ENCODE data around the gene SLC37A3.
"Not testable (repeated sequence)": the region's sequence is repeated elsewhere in the genome, so short reads cannot be mapped to it uniquely, and the experiment has no call there.

SLC37A3 gene

DNA sequence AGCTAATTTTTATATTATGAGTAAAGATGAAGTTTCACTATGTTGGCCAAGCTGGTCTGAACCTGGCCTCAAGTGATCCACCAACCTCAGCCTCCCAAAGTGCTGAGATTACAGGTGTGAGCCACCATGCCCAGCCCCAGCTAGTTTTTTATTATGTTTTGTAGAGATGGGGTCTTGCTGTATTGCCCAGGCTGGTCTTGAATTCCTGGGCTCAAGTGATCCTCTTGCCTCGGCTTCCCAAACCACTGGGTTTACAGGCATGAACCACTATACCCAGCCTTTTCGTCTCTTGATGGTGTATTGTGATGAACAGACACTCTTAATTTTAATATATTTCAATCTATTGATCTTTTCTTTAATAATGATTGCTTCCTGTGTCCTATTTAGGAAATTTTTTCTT lies 23.2 kb upstream of the SLC37A3 start:
- Histone ChIP-seq H3K9me3 (ENCODE audit: control insufficient read depth, low read length) (no peaks in the 10 kb centered on the region), H3K27ac (ENCODE audit: low read depth, low read length, severe bottlenecking) (no peak overlapping the region), H3K4me3 (ENCODE audit: extremely low read depth, insufficient read depth, low read length, poor library complexity, severe bottlenecking) (no peak overlapping the region), H3K36me3 (ENCODE audit: control insufficient read depth, insufficient read depth, low read length) (no peaks in the 10 kb centered on the region), H3K4me1 (ENCODE audit: control insufficient read depth, insufficient read depth, low read length, poor library complexity, severe bottlenecking) (no peaks in the 10 kb centered on the region)
- WGBS, 2 experiments (ENCODE audit: insufficient coverage in 2 of 2) = no CpG with 5 or more reads among the region's 2 CpGs

DNA sequence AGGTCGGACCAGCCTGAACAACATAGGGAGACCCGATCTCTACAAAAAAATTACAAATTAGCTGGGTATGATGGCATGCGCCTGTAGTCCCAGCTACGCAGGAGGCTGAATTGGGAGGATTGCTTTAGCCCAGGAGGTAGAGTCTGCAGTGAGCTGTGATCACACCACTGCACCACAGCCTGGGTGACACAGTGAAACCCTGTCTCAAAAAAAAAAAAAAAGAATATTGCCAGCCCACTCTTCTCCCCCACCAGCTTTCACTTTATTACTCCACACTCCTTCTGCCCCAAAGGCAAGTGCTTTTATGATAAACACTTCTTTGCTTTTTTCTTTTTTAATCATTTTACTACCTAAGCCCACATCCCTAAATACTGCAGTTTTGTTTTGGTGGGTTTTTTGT lies 20.3 kb upstream of the SLC37A3 start:
- 95 to 100% methylated on average over 2 to 3 of the region's 4 CpGs for WGBS, 2 experiments (ENCODE audit: insufficient coverage in 2 of 2)
- Histone ChIP-seq H3K4me3 (ENCODE audit: extremely low read depth, insufficient read depth, low read length, poor library complexity, severe bottlenecking) (no peak overlapping the region), H3K36me3 (ENCODE audit: control insufficient read depth, insufficient read depth, low read length) (no peaks in the 10 kb centered on the region), H3K27ac (ENCODE audit: low read depth, low read length, severe bottlenecking) (no peak overlapping the region), H3K9me3 (ENCODE audit: control insufficient read depth, low read length) (no peaks in the 10 kb centered on the region), H3K4me1 (ENCODE audit: control insufficient read depth, insufficient read depth, low read length, poor library complexity, severe bottlenecking) (peaks cover 7% of the 10 kb centered on the region)

DNA sequence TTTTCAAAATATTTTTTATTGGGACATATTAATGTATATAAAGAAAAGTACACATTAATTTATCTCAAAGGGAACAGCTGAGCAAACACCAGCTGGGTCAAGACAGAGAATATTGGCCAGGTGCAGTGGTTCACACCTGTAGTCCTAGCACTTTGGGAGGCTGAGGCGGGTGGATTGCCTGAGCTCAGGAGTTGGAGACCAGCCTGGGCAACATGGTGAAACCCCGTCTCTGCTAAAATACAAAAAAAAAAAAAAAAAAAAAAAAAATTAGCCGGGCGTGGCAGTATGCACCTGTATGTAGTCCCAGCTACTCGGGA lies 19.8 kb upstream of the SLC37A3 start:
- WGBS, 2 experiments (ENCODE audit: insufficient coverage in 2 of 2) = 80 to 89% methylated on average over 2 to 3 of the region's 5 CpGs
- H3K9me3 ChIP-seq (ENCODE audit: control insufficient read depth, low read length); H3K4me1 ChIP-seq (ENCODE audit: control insufficient read depth, insufficient read depth, low read length, poor library complexity, severe bottlenecking); H3K36me3 ChIP-seq (ENCODE audit: control insufficient read depth, insufficient read depth, low read length); H3K27ac ChIP-seq (ENCODE audit: low read depth, low read length, severe bottlenecking); H3K4me3 ChIP-seq (ENCODE audit: extremely low read depth, insufficient read depth, low read length, poor library complexity, severe bottlenecking): not testable (repeated sequence)

DNA sequence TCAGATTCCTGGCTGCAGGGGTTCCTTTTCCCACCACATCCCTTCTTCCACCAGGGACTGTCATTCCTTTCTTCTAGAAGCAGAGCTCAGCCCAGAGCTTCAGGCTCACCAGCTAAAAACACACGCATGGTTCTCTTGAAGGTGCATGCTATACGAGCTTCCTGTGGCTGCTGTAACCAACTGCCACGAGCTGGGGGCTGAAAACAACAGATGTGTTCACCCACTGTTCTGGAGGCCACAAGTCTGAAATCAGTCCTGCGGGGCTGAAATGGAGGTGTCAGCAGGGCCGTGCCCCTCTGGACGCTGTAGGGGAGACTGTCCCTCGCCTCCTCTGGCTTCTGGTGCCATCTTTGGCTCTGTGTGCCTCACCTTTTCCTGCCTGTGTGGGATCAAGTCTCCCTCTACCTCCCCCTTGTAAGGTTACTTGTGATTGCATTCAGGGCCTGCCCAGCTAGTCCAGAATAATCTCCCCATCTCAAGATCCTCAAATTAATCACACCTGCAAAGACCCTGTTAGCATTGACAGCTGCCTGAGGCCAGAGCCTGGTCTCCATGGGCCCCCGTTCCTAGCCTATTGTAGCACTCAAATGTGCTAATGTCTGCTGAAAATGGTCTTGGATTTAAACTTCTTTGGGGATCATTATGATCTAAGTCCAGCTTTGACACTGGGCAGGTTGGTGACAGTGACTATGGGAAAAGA lies 19.3 kb upstream of the SLC37A3 start:
- Histone ChIP-seq H3K4me3 (ENCODE audit: extremely low read depth, insufficient read depth, low read length, poor library complexity, severe bottlenecking) (no peak overlapping the region), H3K9me3 (ENCODE audit: control insufficient read depth, low read length) (peaks cover 5% of the 10 kb centered on the region), H3K4me1 (ENCODE audit: control insufficient read depth, insufficient read depth, low read length, poor library complexity, severe bottlenecking) (peaks cover 7% of the 10 kb centered on the region), H3K27ac (ENCODE audit: low read depth, low read length, severe bottlenecking) (no peak overlapping the region), H3K36me3 (ENCODE audit: control insufficient read depth, insufficient read depth, low read length) (no peaks in the 10 kb centered on the region)
- 85 to 90% methylated on average over 7 to 8 of the region's 8 CpGs for WGBS, 2 experiments (ENCODE audit: insufficient coverage in 2 of 2)

DNA sequence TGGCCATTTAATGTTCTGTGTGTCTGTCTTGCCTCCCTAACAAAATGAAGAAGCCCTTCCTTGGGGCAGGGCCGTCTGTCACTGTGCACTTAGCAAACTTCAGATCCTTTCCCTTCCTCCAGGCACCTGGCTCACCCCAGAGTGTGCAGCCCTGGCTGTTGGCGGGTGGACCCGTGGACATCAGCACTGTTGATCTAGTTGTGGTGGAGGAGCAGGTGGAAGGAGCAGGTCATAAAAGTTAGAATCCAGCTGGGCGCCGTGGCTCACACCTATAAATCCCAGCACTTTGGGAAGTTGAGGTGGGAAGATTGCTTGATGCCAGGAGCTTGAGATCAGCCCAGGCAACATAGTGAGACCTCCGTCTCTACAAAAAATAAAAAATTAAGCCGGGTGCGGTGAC lies 18.2 kb upstream of the SLC37A3 start:
- H3K36me3 ChIP-seq (ENCODE audit: control insufficient read depth, insufficient read depth, low read length) = no peaks in the 10 kb centered on the region
- peaks cover 5% of the 10 kb centered on the region for H3K9me3 ChIP-seq (ENCODE audit: control insufficient read depth, low read length)
- H3K4me1 ChIP-seq (ENCODE audit: control insufficient read depth, insufficient read depth, low read length, poor library complexity, severe bottlenecking) = peaks cover 7% of the 10 kb centered on the region
- no peak overlapping the region for H3K4me3 ChIP-seq (ENCODE audit: extremely low read depth, insufficient read depth, low read length, poor library complexity, severe bottlenecking)
- WGBS, 2 experiments (ENCODE audit: insufficient coverage in 2 of 2) = 91 to 93% methylated on average over 3 to 5 of the region's 8 CpGs
- no peak overlapping the region for H3K27ac ChIP-seq (ENCODE audit: low read depth, low read length, severe bottlenecking)

DNA sequence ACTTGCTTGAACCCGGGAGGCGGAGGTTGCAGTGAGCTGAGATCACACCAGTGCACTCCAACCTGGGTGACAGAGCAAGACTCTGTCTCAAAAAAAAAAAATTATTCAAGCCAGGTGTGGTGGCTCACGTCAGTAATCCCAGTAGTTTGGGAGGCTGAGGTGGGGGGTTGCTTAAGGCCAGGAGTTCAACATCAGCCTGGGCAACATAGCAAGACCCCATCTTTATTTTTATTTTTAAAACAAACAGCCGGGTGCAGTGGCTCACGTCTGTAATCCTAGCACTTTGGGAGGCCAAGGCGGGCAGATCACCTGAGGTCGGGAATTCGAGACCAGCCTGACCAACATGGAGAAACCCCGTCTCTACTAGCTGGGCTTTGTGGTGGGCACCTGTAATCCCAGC lies 17.5 kb upstream of the SLC37A3 start:
- H3K27ac ChIP-seq (ENCODE audit: low read depth, low read length, severe bottlenecking); H3K4me1 ChIP-seq (ENCODE audit: control insufficient read depth, insufficient read depth, low read length, poor library complexity, severe bottlenecking); H3K4me3 ChIP-seq (ENCODE audit: extremely low read depth, insufficient read depth, low read length, poor library complexity, severe bottlenecking); H3K9me3 ChIP-seq (ENCODE audit: control insufficient read depth, low read length); H3K36me3 ChIP-seq (ENCODE audit: control insufficient read depth, insufficient read depth, low read length): not testable (repeated sequence)
- 90 to 96% methylated on average over 8 of the region's 9 CpGs for WGBS, 2 experiments (ENCODE audit: insufficient coverage in 2 of 2)

DNA sequence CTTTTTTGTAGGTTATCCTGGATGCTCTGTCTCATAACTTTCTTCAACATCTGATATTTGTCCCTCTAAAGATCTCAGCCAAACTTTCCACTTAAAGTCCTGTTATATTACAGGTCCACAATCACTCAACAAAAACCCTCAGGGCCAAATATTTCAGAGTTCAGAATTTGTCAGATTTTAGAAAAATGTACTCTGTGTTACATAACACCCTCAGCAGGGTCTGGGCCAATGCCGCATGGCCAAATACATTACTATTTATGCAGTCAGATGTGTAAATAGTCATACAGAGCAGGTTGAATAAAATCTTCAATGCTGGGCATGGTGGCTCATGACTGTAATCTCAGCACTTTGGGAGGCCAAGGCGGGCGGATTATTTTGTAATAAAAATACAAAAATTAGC lies 17.0 kb upstream of the SLC37A3 start:
- Histone ChIP-seq H3K9me3 (ENCODE audit: control insufficient read depth, low read length) (peaks cover 5% of the 10 kb centered on the region), H3K36me3 (ENCODE audit: control insufficient read depth, insufficient read depth, low read length) (no peaks in the 10 kb centered on the region), H3K27ac (ENCODE audit: low read depth, low read length, severe bottlenecking) (no peak overlapping the region), H3K4me3 (ENCODE audit: extremely low read depth, insufficient read depth, low read length, poor library complexity, severe bottlenecking) (no peak overlapping the region), H3K4me1 (ENCODE audit: control insufficient read depth, insufficient read depth, low read length, poor library complexity, severe bottlenecking) (peaks cover 7% of the 10 kb centered on the region)
- no CpG with 5 or more reads among the region's 3 CpGs for WGBS, 2 experiments (ENCODE audit: insufficient coverage in 2 of 2)

DNA sequence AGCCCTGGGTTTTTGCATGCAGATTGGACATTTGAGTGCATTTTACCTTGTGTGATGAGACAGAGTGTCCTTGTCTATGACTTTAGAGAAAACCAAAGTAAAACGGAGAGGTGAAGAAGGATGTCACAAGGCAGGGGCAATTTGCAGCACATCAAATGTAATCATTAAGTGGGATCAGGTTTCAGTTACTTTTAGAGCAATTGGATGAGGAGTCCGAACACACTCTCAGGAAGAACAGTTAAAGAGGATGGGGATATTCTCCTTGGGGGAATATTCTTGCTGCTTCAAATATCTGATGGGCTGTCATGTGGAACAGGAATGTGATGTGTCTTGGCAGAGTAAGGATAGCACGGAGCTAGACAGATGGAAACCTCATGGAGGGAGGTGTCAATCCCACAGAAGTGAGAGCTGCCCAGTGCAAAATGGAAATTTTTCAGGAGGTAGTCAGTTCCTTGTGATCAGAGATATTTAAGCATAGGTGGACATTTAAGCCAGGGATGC lies 6.3 kb upstream of the SLC37A3 start:
- no peak overlapping the region for H3K4me3 ChIP-seq (ENCODE audit: extremely low read depth, insufficient read depth, low read length, poor library complexity, severe bottlenecking)
- whole genome bisulfite sequencing, 2 experiments (ENCODE audit: insufficient coverage in 2 of 2) = 70 to 80% methylated on average over 3 of the region's 3 CpGs

DNA sequence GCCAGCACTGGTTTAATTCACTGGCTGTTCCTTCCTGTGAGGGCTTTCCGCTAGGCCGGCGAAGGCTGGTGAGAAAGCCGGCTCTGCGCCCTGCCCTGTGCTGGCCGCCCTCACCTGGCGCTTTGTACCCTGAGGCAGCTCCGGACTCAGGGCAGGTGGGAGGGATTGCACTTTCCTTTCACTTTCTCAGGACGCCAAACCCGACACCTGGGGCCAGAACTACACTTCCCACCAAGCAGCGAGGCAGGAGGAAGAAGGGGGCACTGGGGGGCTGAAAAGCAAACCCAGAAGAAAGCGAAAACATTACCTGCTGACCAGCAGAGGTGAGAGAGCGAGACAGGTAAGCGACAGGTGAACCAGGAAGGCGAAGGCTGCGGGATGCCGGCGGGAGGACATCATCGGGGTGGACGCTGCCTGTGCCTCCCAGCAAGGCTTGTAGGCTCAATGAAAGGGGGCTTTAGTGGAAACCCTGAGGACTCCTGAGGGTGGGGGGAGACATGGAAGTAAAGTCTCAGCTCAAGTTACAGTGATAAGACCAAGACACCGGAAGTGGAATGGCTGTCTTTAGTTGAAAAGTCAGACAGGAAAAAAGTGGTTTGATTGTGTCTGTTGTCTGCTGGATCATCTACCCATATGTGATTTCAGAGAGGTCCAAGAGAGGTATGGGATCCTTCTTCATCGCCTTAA lies 5.7 kb upstream of the SLC37A3 start, which contains the start of gene RAB19:
Gene RAB19 (plus strand): TSS at position 181 of the 687 bp plus-strand sequence. CDS start 3,589 bp downstream, outside the sequence.
- H3K9me3 ChIP-seq (ENCODE audit: control insufficient read depth, low read length) = no peaks in the 10 kb centered on the region
- peaks cover 8% of the 10 kb centered on the region for H3K4me1 ChIP-seq (ENCODE audit: control insufficient read depth, insufficient read depth, low read length, poor library complexity, severe bottlenecking)
- H3K27ac ChIP-seq (ENCODE audit: low read depth, low read length, severe bottlenecking) = no peak within 1 kb of the TSS
- H3K4me3 ChIP-seq (ENCODE audit: extremely low read depth, insufficient read depth, low read length, poor library complexity, severe bottlenecking) = no peak within 1 kb of the TSS
- H3K36me3 ChIP-seq (ENCODE audit: control insufficient read depth, insufficient read depth, low read length) = no peaks in the 10 kb centered on the region
- WGBS, 2 experiments (ENCODE audit: insufficient coverage in 2 of 2) = 51 to 56% methylated on average over 17 to 20 of the region's 22 CpGs

More for the DNA sequence above, 6.3 kb upstream of the SLC37A3 start:
- Histone ChIP-seq H3K36me3 (ENCODE audit: control insufficient read depth, insufficient read depth, low read length) (no peaks in the 10 kb centered on the region), H3K27ac (ENCODE audit: low read depth, low read length, severe bottlenecking) (no peak overlapping the region), H3K4me1 (ENCODE audit: control insufficient read depth, insufficient read depth, low read length, poor library complexity, severe bottlenecking) (peaks cover 8% of the 10 kb centered on the region), H3K9me3 (ENCODE audit: control insufficient read depth, low read length) (no peaks in the 10 kb centered on the region)

DNA sequence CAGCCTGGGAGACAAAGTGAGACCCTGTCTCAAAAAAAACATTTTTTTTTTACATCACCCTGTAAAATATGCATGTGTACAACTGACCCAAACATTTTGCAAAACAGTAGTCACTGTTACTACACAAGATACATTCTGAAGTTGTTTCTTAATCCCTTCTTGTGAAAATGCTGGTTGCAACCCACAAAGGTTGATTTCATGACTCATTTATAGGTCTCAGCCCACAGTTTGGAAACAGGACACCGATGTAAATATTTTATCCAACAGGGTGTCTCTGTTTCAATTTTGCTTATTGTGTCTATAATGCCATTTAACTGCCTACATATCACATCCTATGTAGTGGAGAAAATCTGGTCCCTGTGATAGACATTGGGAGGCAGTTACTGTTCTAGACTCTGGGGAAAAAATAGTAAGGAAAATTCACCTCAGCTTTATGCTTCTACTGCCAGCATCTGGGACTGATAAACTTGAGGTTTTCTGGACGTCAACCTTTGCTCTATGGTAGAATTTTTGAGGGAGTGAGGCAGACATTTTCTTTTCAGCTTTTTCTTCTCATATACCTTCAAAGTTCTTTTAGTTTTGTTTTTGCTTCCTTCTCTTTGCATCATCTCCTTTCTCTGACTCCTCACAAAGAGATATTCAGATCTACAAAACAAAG lies 4.0 kb upstream of the SLC37A3 start:
- no peak overlapping the region for H3K4me3 ChIP-seq (ENCODE audit: extremely low read depth, insufficient read depth, low read length, poor library complexity, severe bottlenecking)
- no peaks in the 10 kb centered on the region for H3K36me3 ChIP-seq (ENCODE audit: control insufficient read depth, insufficient read depth, low read length)
- no CpG with 5 or more reads among the region's 2 CpGs for WGBS, 2 experiments (ENCODE audit: insufficient coverage in 2 of 2)
- no peaks in the 10 kb centered on the region for H3K9me3 ChIP-seq (ENCODE audit: control insufficient read depth, low read length)
- no peak overlapping the region for H3K27ac ChIP-seq (ENCODE audit: low read depth, low read length, severe bottlenecking)
- H3K4me1 ChIP-seq (ENCODE audit: control insufficient read depth, insufficient read depth, low read length, poor library complexity, severe bottlenecking) = peaks cover 8% of the 10 kb centered on the region

Measured in mesodermal cell (in vitro differentiated cells).